Measurements from ENCODE around the gene INF2. TPM values are rescaled to one million over a fixed set of nuclear protein-coding genes. Genes with fewer than 3 reads are reported as not detected.

INF2 gene
- total and polyA plus RNA-seq, 4 donors = 13.1 to 51.6 (median 25.5) TPM

GRCh38 chr14:104715416-104715815 is 26.0 kb downstream of the INF2 start:
- Histone ChIP-seq H3K9me3 (ENCODE audit: control insufficient read depth in 4 of 4, low read length in 3 of 4) (no peaks in the 10 kb centered on the region), H3K4me1 (ENCODE audit: control insufficient read depth in 4 of 4, insufficient read depth in 4 of 4, low read length in 3 of 4) (no peaks in the 10 kb centered on the region), H3K36me3 (ENCODE audit: control insufficient read depth in 4 of 4, insufficient read depth in 3 of 4, low read depth in 1 of 4, low read length in 3 of 4) (peaks cover 15 to 58% (median 30%) of the 10 kb centered on the region in 4 donors), H3K9ac (ENCODE audit: low read depth in 1 of 2, low read length in 2 of 2) (no peak overlapping the region), H3K27me3 (ENCODE audit: control insufficient read depth in 4 of 4, insufficient read depth in 4 of 4, low read length in 3 of 4) (no peaks in the 10 kb centered on the region), H3K27ac (ENCODE audit: low read depth in 1 of 2, low read length in 2 of 2) (no peak overlapping the region), H3K4me3 (ENCODE audit: low read depth in 1 of 3, low read length in 3 of 3) (no peak overlapping the region)
- whole genome bisulfite sequencing = 87% methylated on average over 18 of the region's 18 CpGs
- TF ChIP-seq JUND (IDR thresholded peaks at IDR 0.05) = no peak
- TF ChIP-seq MAX (IDR thresholded peaks at IDR 0.05) = no peak
- TF ChIP-seq NR2F2 (IDR thresholded peaks at IDR 0.05) = no peak
- TF ChIP-seq RXRA (IDR thresholded peaks at IDR 0.05) = no peak
- no peak for TF ChIP-seq HNF4G (IDR thresholded peaks at IDR 0.05)
- TF ChIP-seq FOXA1 (IDR thresholded peaks at IDR 0.05) = no peak
- TF ChIP-seq FOXA2 (IDR thresholded peaks at IDR 0.05) = no peak
- no peak for TF ChIP-seq HNF4A (conservative IDR thresholded peaks at IDR 0.05)
- TF ChIP-seq GABPA (IDR thresholded peaks at IDR 0.05 in 1 of 2, conservative IDR thresholded peaks at IDR 0.05 in 1 of 2) = no peak
- no peak for TF ChIP-seq RAD21 (IDR thresholded peaks at IDR 0.05)
- no peak for TF ChIP-seq TAF1 (conservative IDR thresholded peaks at IDR 0.05)
- TF ChIP-seq EGR1 (IDR thresholded peaks at IDR 0.05; ENCODE audit: low read depth in 2 of 2) = no peak
- no peak for TF ChIP-seq YY1 (IDR thresholded peaks at IDR 0.05)
- TF ChIP-seq REST (IDR thresholded peaks at IDR 0.05) = no peak
- TF ChIP-seq ZBTB33 (IDR thresholded peaks at IDR 0.05) = no peak
- TF ChIP-seq CTCF (IDR thresholded peaks at IDR 0.05; ENCODE audit: low read depth, low read length, missing input control) = no peak
- DNase-seq (ENCODE audit: low spot score) = no peak

- no peaks in the 10 kb centered on the region for H3K27me3 ChIP-seq (ENCODE audit: control insufficient read depth in 4 of 4, insufficient read depth in 4 of 4, low read length in 3 of 4)
- no peak overlapping the region for H3K4me3 ChIP-seq (ENCODE audit: low read depth in 1 of 3, low read length in 3 of 3)
- DNase-seq (ENCODE audit: low spot score) = no peak
- TF ChIP-seq YY1 (IDR thresholded peaks at IDR 0.05) (no peak), FOXA1 (IDR thresholded peaks at IDR 0.05) (no peak), RXRA (IDR thresholded peaks at IDR 0.05) (no peak), ZBTB33 (IDR thresholded peaks at IDR 0.05) (no peak), TAF1 (conservative IDR thresholded peaks at IDR 0.05) (no peak), ATF3 (IDR thresholded peaks at IDR 0.05) (no peak), GABPA (IDR thresholded peaks at IDR 0.05 in 1 of 2, conservative IDR thresholded peaks at IDR 0.05 in 1 of 2) (no peak), JUND (IDR thresholded peaks at IDR 0.05) (no peak)
- H3K4me1 ChIP-seq (ENCODE audit: control insufficient read depth in 4 of 4, insufficient read depth in 4 of 4, low read length in 3 of 4) = no peaks in the 10 kb centered on the region
- 90% methylated on average over 12 of the region's 12 CpGs for WGBS
- H3K36me3 ChIP-seq (ENCODE audit: control insufficient read depth in 4 of 4, insufficient read depth in 3 of 4, low read depth in 1 of 4, low read length in 3 of 4) = peaks cover 15 to 55% (median 29%) of the 10 kb centered on the region in 4 donors
- H3K9me3 ChIP-seq (ENCODE audit: control insufficient read depth in 4 of 4, low read length in 3 of 4) = no peaks in the 10 kb centered on the region
- no peak overlapping the region for H3K9ac ChIP-seq (ENCODE audit: low read depth in 1 of 2, low read length in 2 of 2)
- no peak overlapping the region for H3K27ac ChIP-seq (ENCODE audit: low read depth in 1 of 2, low read length in 2 of 2)
Observed at GRCh38 chr14:104715871-104716270, 26.5 kb downstream of the INF2 start.
